Stimulated activated CD4-positive, alpha-beta T cell treated with anti-CD3 and anti-CD28 coated beads, Interleukin-4, amount 100 ng/mL, for 1 hour (primary cell): ENCODE results near the gene TMEM135.
A peak's percentile ranks its signal among the peaks of the same experiment; 100 is the strongest.
"Not testable (repeated sequence)": the region's sequence is repeated elsewhere in the genome, so short reads cannot be mapped to it uniquely, and the experiment has no call there.

ENCODE experiments used
- DNase-seq: peaks from one replicate; pipeline ENCODE4 v3.0.0-alpha.2; 2020

The TMEM135 gene

GRCh38 chr11:87037450-87038234, at the start of gene TMEM135:
Gene TMEM135 (plus strand): TSS chr11:87037934. CDS start chr11:87038046, 112 bp downstream.
- peak; percentile 93 for DNase-seq

- no peak for DNase-seq
Measured at GRCh38 chr11:86988351-86988881, 49.3 kb upstream of the TMEM135 start.

GRCh38 chr11:86990031-86990430, 47.7 kb upstream of the TMEM135 start:
- DNase-seq = no peak

- no peak for DNase-seq
Measured at GRCh38 chr11:86990515-86990914, 47.2 kb upstream of the TMEM135 start.

- no peak for DNase-seq
Measured at GRCh38 chr11:86991341-86991740, 46.4 kb upstream of the TMEM135 start.

- DNase-seq = not testable (repeated sequence)
Measured at GRCh38 chr11:86992340-86992739, 45.4 kb upstream of the TMEM135 start.

- DNase-seq = no peak
Measured at GRCh38 chr11:86993031-86993430, 44.7 kb upstream of the TMEM135 start.

GRCh38 chr11:86996953-86997570, 40.7 kb upstream of the TMEM135 start:
- DNase-seq = no peak

GRCh38 chr11:86999388-86999787, 38.3 kb upstream of the TMEM135 start:
- DNase-seq = no peak

GRCh38 chr11:86999859-87000753, 37.6 kb upstream of the TMEM135 start:
- no peak for DNase-seq

- no peak for DNase-seq
Measured at GRCh38 chr11:87002918-87003317, 34.8 kb upstream of the TMEM135 start.

- DNase-seq = not testable (repeated sequence)
Measured at GRCh38 chr11:87004281-87004680, 33.5 kb upstream of the TMEM135 start.

- DNase-seq = no peak
Measured at GRCh38 chr11:87005569-87005921, 32.2 kb upstream of the TMEM135 start.

GRCh38 chr11:87006035-87006434, 31.7 kb upstream of the TMEM135 start:
- DNase-seq = no peak

GRCh38 chr11:87007963-87008362, 29.8 kb upstream of the TMEM135 start:
- DNase-seq = no peak

- DNase-seq = no peak
Measured at GRCh38 chr11:87012089-87012488, 25.6 kb upstream of the TMEM135 start.

- DNase-seq = no peak
Measured at GRCh38 chr11:87012673-87013072, 25.1 kb upstream of the TMEM135 start.

GRCh38 chr11:87013912-87014825, 23.6 kb upstream of the TMEM135 start:
- DNase-seq = no peak

GRCh38 chr11:87015645-87016044, 22.1 kb upstream of the TMEM135 start:
- DNase-seq = no peak

GRCh38 chr11:87019613-87020271, 18.0 kb upstream of the TMEM135 start:
- DNase-seq = no peak

- no peak for DNase-seq
Measured at GRCh38 chr11:87020336-87020735, 17.4 kb upstream of the TMEM135 start.
